Cardiac fibroblast (primary cell): ENCODE results near the gene METTL2A.
"Not testable (repeated sequence)": the region's sequence is repeated elsewhere in the genome, so short reads cannot be mapped to it uniquely, and the experiment has no call there.

Experiments used
- DNase-seq, 2 donors: peaks; one replicate each; pipeline versions ENCODE4 v3.0.0 to v3.0.0-alpha.2; 2010; ENCODE audit warnings: low read depth in 2 of 2
- H3K4me3 ChIP-seq, 2 donors: replicated peaks in 1 of 2; 1 replicate in 1 of 2; 2 replicates in 1 of 2; pipeline ENCODE4 v1.5.1; 2011; ENCODE audit warnings: low read depth in 2 of 2, low read length in 2 of 2, mild to moderate bottlenecking in 2 of 2, moderate library complexity in 1 of 2
- TF ChIP-seq, protein P1 (sequence below): IDR thresholded peaks from one replicate; pipeline ENCODE4 v1.5.1; 2011; ENCODE audit warnings: low read depth, mild to moderate bottlenecking, low read length, inconsistent platforms

The METTL2A gene

DNA sequence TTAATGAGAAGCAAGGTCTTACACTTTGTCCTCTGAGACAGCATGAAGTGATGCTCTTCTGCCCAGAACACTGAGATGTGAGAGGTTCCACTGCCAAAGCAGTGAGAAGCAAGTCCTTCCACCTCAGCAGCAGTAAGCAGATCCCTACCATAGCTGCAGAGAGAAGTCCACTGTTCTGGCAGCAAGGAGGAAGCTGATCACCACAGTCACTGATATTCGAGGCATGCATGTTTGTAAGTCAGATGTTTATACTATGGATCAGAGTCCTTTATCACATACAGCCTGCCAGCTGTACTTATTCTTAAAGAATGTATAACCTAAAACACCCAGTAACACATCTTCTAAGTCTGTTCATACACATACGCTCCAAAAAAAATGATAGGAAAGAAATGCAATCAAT is 18.2 kb upstream of the METTL2A start:
- no peak for DNase-seq

DNA sequence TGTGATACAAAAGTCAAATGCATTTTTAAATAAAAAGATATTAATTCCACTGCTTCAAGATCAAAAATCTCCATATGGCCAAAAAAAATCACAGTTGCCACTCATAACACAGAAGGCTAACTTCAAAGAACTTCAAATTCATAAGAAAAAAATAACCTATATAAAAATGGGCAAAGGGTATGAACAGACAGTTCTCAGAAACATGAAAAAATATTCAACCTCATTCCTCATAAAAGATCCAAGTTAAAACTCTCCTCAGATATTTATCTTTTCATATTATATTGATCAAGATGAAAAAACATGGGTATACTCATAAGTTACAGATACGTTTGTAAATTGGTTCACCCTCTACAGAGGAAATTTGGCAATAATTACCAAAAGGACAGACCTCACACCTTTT is 10.6 kb upstream of the METTL2A start:
- not testable (repeated sequence) for H3K4me3 ChIP-seq, DNase-seq

More for the DNA sequence above, 18.2 kb upstream of the METTL2A start:
- H3K4me3 ChIP-seq, result no peak overlapping the region
- TF ChIP-seq, protein P1, sequence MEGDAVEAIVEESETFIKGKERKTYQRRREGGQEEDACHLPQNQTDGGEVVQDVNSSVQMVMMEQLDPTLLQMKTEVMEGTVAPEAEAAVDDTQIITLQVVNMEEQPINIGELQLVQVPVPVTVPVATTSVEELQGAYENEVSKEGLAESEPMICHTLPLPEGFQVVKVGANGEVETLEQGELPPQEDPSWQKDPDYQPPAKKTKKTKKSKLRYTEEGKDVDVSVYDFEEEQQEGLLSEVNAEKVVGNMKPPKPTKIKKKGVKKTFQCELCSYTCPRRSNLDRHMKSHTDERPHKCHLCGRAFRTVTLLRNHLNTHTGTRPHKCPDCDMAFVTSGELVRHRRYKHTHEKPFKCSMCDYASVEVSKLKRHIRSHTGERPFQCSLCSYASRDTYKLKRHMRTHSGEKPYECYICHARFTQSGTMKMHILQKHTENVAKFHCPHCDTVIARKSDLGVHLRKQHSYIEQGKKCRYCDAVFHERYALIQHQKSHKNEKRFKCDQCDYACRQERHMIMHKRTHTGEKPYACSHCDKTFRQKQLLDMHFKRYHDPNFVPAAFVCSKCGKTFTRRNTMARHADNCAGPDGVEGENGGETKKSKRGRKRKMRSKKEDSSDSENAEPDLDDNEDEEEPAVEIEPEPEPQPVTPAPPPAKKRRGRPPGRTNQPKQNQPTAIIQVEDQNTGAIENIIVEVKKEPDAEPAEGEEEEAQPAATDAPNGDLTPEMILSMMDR, result no peak

DNA sequence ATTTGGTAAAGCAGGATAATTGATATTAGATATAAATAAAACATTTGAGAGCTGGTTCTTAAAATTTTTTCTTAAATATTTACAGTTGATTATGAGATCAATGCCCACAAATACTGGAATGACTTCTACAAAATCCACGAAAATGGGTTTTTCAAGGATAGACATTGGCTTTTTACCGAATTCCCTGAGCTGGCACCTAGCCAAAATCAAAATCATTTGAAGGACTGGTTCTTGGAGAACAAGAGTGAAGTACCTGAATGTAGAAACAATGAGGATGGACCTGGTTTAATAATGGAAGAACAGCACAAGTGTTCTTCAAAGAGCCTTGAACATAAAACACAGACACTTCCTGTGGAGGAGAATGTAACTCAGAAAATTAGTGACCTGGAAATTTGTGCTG is 2.5 kb downstream of the METTL2A start:
- DNase-seq, result not testable (repeated sequence)

GRCh38 chr17:62435251-62435650 is 11.6 kb downstream of the METTL2A start:
- H3K4me3 ChIP-seq, DNase-seq: not testable (repeated sequence)

More for the DNA sequence above, 2.5 kb downstream of the METTL2A start:
- H3K4me3 ChIP-seq, result not testable (repeated sequence)

DNA sequence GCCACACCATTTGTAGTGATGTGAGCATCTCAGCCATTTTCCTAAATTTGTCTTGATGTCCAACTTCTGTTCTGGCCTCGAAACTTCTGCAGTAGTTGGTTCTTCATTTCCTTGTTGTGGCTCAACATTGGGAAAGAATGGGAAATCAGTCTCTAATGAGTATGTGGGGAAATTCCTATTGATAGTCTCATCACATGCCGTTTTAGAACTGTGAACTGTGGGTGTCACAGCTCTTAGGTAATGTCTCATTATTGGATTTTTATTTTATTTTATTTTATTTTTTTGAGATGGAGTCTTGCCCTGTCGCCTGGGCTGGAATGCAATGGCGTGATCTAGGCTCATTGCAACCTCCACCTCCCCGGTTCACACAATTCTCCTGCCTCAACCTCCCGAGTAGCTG is 17.5 kb downstream of the METTL2A start:
- not testable (repeated sequence) for H3K4me3 ChIP-seq, DNase-seq

DNA sequence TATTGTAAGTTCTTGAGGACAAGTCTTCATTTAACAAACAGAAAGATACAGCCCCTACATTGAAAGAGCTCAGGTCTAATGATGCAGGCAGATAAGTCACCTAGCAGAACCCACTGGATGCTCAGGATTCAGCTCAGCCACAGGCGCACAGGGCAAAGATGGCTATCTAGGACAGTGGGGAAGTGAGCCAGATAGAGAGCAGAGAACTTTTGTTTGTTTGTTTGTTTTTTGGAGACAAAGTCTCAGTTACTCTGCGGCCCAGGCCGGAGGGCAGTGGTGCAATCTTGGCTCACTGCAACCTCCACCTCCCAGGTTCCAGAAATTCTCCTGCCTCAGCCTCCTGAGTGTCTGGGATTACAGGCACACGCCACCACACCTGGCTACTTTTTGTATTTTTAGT is 20.4 kb downstream of the METTL2A start:
- no peak for DNase-seq
- H3K4me3 ChIP-seq, result no peak overlapping the region
- TF ChIP-seq, protein P1, result no peak

GRCh38 chr17:62445791-62446190 is 22.1 kb downstream of the METTL2A start:
- DNase-seq, H3K4me3 ChIP-seq: not testable (repeated sequence)

GRCh38 chr17:62452195-62452594 is 28.5 kb downstream of the METTL2A start:
- DNase-seq, H3K4me3 ChIP-seq: not testable (repeated sequence)

GRCh38 chr17:62453041-62453440 is 29.3 kb downstream of the METTL2A start:
- H3K4me3 ChIP-seq, DNase-seq: not testable (repeated sequence)

- H3K4me3 ChIP-seq, DNase-seq: not testable (repeated sequence)
Measured at GRCh38 chr17:62453656-62454055, 30.0 kb downstream of the METTL2A start.

GRCh38 chr17:62454111-62454510 is 30.4 kb downstream of the METTL2A start:
- DNase-seq, H3K4me3 ChIP-seq: not testable (repeated sequence)

GRCh38 chr17:62456016-62456415 is 32.3 kb downstream of the METTL2A start:
- no peak for DNase-seq
- TF ChIP-seq, protein P1, result no peak
- H3K4me3 ChIP-seq, result no peak overlapping the region

- not testable (repeated sequence) for DNase-seq, H3K4me3 ChIP-seq
Measured at GRCh38 chr17:62458483-62458882, 34.8 kb downstream of the METTL2A start.

DNA sequence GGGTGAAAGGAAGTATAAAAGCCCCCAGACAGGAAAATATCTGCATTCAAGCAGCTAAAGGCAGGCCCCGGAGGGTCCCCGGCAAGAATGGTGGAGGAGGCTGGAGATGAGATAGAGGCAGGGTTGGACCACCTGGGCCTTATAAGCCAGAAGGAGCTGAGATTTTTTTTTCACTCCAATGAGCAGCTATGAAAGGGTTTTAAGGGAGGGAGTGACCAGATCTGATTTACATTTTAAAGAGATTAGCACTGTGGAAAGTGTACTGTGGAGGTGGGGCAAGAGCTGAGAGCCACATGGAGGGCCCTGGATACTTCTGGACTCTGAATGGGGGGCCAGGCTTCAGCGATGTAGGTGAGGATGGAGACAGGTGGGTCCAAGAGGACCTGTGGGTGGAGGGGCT is 40.7 kb downstream of the METTL2A start:
- not testable (repeated sequence) for DNase-seq, H3K4me3 ChIP-seq

GRCh38 chr17:62465271-62465670 is 41.6 kb downstream of the METTL2A start:
- not testable (repeated sequence) for DNase-seq, H3K4me3 ChIP-seq
